Right lobe of liver (tissue), 4 donors: ENCODE data around the gene STK35.

ENCODE experiments used
- POLR2A ChIP-seq: fragments of 450-650 bp; IDR thresholded peaks from one replicate; pipeline ENCODE4 v1.6.1; 2017; ENCODE audit warnings: antibody characterized with exemption, mild to moderate bottlenecking
- TF ChIP-seq, protein P1 (sequence below), 4 donors: fragments of 200-600 bp in 3 of 4; fragments of 450-650 bp in 1 of 4; IDR thresholded peaks; one replicate each; pipeline versions ENCODE4 v1.5.1 to v1.8.0; 2016 to 2022; ENCODE audit warnings: antibody characterized with exemption in 4 of 4, mild to moderate bottlenecking in 2 of 4
- donor health status: DM: no; HTN: no; CAD: no.
- donor health status: DM: no; HTN: no; CAD: no.
- donor health status: DM: no; HTN: yes; CAD: no.

DNA sequence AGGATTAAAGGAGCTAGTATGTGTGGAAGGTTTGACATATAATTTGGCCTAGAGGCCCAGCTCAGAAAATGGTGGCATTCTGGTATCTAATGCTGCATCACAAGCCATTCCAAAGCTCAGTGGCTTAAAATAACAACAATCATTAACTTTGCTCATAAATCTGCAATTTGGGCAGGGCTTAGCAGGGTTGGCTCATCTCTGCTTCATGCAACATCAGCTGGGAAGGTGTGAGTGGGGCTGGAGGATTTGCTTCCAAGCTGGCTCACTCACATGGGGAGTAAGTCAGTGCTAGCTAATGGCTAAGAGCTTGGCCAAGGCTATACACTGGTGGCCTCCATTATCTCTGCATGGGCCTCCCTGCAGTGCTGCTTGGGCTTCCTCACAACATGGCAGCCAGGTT, 48.0 kb upstream of the STK35 start:
- TF ChIP-seq, protein P1, sequence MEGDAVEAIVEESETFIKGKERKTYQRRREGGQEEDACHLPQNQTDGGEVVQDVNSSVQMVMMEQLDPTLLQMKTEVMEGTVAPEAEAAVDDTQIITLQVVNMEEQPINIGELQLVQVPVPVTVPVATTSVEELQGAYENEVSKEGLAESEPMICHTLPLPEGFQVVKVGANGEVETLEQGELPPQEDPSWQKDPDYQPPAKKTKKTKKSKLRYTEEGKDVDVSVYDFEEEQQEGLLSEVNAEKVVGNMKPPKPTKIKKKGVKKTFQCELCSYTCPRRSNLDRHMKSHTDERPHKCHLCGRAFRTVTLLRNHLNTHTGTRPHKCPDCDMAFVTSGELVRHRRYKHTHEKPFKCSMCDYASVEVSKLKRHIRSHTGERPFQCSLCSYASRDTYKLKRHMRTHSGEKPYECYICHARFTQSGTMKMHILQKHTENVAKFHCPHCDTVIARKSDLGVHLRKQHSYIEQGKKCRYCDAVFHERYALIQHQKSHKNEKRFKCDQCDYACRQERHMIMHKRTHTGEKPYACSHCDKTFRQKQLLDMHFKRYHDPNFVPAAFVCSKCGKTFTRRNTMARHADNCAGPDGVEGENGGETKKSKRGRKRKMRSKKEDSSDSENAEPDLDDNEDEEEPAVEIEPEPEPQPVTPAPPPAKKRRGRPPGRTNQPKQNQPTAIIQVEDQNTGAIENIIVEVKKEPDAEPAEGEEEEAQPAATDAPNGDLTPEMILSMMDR (IDR thresholded peaks at IDR 0.05) = no peak
- no peak for TF ChIP-seq POLR2A
